ENCODE results near the gene KCTD7.
A peak's percentile ranks its signal among the peaks of the same experiment; 100 is the strongest.
"Not testable (repeated sequence)": the region's sequence is repeated elsewhere in the genome, so short reads cannot be mapped to it uniquely, and the experiment has no call there.

KCTD7 gene

GRCh38 chr7:66640802-66641525 is 12.3 kb downstream of the KCTD7 start:
- no peak for DNase-seq (ENCODE audit: low read depth)
- no peak overlapping the region for H3K4me3 ChIP-seq (ENCODE audit: control insufficient read depth, low read depth, low read length)
- no peak for TF ChIP-seq CTCF (conservative IDR thresholded peaks at IDR 0.05; ENCODE audit: control insufficient read depth, insufficient read depth, low read depth, low read length)

GRCh38 chr7:66641526-66641871 is 12.8 kb downstream of the KCTD7 start:
- no peak overlapping the region for H3K4me3 ChIP-seq (ENCODE audit: control insufficient read depth, low read depth, low read length)
- TF ChIP-seq CTCF (conservative IDR thresholded peaks at IDR 0.05; ENCODE audit: control insufficient read depth, insufficient read depth, low read depth, low read length): no peak
- DNase-seq (ENCODE audit: low read depth): no peak

DNA sequence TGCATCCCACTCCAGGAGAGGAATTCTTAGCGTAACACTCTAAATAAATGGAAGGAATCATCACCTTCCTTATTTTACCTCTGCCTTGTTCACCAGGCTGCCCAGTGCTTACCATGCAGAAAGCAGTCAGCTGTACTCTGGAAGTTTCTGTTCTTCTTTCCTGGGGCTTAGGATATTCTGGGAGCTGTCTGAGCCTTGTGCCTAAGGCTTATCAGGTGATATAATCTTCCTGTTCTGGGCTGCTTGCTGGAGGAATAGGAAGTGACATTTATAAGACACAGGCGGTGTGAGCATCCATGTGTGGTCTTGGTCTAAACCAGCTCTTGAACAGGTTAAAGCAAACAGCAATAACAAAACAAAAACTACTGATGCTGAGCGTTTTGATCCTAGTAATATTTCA is 13.5 kb downstream of the KCTD7 start:
- TF ChIP-seq CTCF (conservative IDR thresholded peaks at IDR 0.05; ENCODE audit: control insufficient read depth, insufficient read depth, low read depth, low read length): no peak
- no peak for DNase-seq (ENCODE audit: low read depth)

DNA sequence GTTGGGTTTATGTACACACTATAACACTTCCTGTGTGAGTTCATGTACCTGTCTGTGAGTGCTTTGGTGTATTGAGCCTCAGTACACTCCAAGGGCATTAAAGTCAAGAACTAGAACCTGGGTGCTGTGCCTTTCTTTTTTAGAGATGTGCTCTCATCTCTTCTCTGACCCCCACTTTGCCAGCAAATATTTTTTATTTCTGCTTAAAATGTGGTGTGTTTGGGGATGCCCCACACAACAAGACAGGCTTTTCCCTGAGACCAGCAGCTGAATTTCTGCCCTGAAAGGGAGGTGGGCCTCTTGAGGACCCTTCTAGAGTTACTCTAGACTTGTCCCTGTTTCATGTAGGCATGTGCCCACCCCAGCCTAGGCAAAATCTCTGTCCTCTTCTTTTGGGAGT is 14.3 kb downstream of the KCTD7 start:
- no peak overlapping the region for H3K4me3 ChIP-seq (ENCODE audit: control insufficient read depth, low read depth, low read length)
- no peak for TF ChIP-seq CTCF (conservative IDR thresholded peaks at IDR 0.05; ENCODE audit: control insufficient read depth, insufficient read depth, low read depth, low read length)
- no peak for DNase-seq (ENCODE audit: low read depth)

More for the DNA sequence above, 13.5 kb downstream of the KCTD7 start:
- H3K4me3 ChIP-seq (ENCODE audit: control insufficient read depth, low read depth, low read length): no peak overlapping the region

DNA sequence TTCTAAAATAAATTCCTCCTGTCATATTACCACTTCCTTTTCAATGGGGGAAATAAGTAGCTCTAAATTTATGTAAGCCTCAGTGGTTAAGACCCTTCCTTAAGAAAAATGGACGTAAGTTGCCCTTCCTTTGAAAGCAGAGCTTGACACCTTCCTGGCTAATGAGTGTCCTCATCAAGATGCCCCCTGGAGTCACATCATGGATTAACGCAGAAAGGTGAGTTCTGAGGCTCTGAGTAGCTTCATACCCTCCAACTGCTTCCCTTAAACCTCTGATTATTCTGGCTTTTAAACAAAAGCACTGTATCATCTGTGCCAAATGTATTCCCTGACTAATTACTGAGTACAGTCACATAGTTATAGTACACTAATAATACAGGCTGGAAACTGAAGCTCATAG is 14.7 kb downstream of the KCTD7 start:
- no peak for TF ChIP-seq CTCF (conservative IDR thresholded peaks at IDR 0.05; ENCODE audit: control insufficient read depth, insufficient read depth, low read depth, low read length)
- DNase-seq (ENCODE audit: low read depth): no peak
- H3K4me3 ChIP-seq (ENCODE audit: control insufficient read depth, low read depth, low read length): no peak overlapping the region

GRCh38 chr7:66651026-66651425 is 22.3 kb downstream of the KCTD7 start:
- DNase-seq (ENCODE audit: low read depth); H3K4me3 ChIP-seq (ENCODE audit: control insufficient read depth, low read depth, low read length): not testable (repeated sequence)

- peak; percentile 5 for TF ChIP-seq CTCF (conservative IDR thresholded peaks at IDR 0.05; ENCODE audit: control insufficient read depth, insufficient read depth, low read depth, low read length)
- peak overlapping the region; percentile 80 for H3K4me3 ChIP-seq (ENCODE audit: control insufficient read depth, low read depth, low read length)
These were observed 25.1 kb downstream of the KCTD7 start for GRCh38 chr7:66653719-66654274.

More at GRCh38 chr7:66653719-66654274, 25.1 kb downstream of the KCTD7 start:
- not testable (repeated sequence) for DNase-seq (ENCODE audit: low read depth)
